NCI-H1105 treated with DMSO at 0.1 percent for 48 hours (cell line): ENCODE data around the gene KCNJ5.

Experiments
- DNase-seq: peaks from one replicate; lab custom pipeline; 2025; lab: John Stamatoyannopoulos, UW

The KCNJ5 gene

DNA sequence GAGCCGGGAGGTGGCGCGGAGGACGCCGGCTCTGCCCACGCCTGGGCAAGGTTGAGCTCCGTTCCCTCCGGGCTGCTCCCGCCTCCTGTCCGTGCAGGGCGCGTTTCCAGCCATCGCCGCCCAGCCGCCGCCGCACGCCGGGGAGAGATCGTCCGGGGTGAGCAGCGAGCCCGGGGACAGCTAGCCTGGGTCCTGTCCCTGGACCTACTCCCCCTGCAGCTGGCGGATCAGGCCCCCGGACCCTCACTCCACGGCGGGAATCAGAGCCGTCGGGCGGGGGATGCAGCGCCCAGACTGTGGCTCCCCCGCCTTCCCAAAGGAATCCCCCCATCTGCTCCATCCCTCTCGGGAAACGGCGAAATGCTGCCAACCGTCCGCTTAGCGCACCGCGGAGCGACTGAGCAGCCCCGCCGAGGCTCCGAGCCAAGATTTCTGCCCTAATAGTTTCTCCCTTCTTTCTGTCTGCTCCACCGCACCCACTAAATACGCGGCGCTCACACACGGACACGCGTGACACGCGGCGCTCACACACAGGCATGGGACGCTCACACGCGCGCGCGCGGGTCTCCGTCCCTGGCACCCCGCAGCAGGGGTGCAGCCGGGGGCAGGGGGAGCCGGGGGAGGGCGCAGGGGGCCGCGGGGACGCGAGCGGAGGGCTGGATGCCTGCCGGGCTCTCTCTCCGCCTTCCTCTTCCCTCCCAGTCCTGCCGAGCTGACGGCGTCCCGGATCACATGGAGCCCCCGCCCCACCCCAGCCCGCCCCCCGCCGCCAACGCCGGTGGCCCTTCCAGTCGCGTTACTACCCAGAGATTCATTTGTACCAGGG lies at the start of gene KCNJ5:
TSS of gene KCNJ5 (plus strand) at position 814 of the 826 bp plus-strand sequence. CDS start 19,918 bp downstream, outside the sequence.
- peak; percentile 80 for DNase-seq

DNA sequence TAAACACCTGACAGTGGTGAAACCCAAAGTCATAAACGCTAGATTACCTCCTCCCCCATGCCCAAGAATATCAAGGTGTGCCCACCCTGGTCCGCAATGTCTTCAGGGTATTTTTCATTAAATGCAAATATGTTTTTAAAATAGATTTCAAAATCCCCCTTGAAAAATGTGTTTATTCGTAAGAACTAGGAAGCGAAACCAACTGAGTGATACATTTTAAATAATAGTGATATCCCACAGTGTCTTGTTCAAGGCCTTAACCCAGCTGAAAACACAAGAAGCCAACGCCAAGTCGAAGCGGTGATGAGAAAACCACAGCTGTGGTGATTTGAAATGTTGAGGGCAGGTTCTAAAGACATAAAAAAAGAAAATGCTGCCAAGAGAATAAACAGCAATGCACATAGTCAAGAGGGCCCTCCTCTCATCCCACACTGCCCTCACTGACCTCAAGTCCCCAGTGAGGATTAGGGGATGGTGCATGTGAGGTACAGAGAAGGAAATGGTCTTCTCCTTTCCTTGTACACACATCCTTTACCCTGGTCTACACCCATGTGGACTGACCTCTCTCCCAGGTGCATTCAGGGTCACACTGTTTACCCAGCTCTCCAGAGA lies 49.6 kb upstream of the KCNJ5 start:
- no peak for DNase-seq

DNA sequence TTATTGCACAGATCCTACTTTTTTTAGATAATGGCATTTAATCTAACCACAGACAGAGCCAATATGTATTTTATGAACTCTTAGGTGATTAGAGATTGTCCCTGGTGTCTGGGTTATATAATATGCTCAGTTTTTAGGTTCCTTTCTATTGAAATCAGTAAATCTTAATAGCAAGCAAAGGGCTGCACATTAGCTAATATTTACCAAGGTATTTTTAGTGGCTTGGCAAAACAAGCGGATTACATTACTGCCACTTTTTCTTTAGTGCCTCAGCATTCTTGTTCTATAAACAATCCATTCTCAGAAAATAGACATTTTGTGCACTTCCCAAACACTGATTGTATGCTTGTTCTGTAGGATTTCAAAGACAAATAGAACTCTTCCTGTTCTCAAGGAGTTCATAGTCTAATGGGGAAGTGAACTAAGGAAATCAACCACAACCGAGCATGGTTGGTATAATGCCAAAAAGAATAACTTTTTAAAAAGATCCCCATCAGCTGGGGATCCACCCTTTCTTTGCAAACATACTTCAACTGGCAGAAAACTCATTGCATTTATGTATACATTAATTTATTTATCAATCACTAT lies 47.9 kb upstream of the KCNJ5 start:
- DNase-seq, result no peak

DNA sequence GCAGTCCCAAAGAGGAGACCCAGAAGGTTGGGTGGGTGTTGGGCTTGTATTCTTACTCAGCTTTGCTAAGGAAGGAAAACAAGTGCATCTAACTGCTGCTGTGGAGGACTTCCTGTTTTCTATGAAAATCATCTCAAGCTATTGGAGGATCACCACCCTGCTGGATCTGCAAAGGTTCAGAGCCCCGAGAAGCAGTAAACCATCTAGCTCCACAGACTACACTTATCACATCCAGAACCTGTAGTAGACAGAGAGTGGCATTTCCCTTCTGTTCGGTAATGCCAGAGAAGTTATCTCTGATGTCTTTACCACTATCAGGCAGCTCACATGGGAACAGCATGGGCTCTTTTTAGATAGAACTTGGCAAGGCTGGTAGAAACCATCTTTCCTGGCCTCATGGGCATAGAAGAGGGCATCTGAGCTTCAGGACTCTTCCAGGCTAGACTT lies 45.8 kb upstream of the KCNJ5 start:
- no peak for DNase-seq

DNA sequence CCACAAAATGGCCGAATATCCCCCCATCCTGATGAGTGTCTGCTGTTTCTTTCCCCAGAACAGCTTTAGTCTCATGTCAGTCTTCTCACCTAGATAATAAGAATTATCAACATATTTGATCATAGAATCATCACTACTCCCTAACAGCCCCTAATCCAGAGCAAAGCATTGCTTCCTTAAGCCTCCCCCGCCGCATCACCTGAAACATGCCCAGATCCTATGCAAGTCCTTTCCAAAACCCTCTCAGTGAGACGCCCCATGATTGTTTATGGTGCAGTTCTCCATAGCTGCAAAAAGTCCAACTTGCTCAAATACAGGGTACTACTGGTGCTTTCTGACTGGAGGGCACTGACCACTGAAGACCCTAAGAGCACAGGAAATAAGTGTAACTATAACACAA lies 44.2 kb upstream of the KCNJ5 start:
- no peak for DNase-seq

DNA sequence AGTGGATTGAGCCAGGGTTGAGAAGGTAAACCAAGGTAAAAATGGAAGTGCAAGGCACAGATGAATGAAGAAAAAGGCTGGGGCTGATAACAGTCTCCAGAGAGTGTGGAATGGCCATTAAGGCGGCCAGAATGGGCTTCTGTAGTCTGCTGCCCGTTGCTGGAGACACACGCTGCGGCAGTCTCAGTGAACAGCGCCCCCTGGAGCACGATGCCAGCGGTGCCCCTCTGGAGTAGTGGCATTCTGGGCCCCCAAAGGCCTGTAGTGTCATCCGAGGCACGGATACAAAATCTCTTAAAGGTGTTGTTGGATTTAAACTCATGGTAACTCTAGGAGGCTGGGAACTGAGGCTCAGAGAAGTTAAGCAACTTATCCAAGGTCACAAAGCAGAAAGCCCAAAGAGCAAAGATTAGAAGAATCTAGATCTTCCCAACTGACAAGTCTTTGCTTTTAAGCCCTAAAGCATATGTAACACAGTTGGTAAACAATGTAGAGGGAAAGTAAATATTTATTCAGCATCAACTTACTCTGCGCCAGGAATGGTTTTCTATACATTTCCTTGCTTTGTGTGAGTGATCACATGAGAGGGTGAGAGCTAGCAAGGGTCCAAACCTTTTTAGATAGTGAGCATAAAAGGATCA lies 42.2 kb upstream of the KCNJ5 start:
- no peak for DNase-seq

DNA sequence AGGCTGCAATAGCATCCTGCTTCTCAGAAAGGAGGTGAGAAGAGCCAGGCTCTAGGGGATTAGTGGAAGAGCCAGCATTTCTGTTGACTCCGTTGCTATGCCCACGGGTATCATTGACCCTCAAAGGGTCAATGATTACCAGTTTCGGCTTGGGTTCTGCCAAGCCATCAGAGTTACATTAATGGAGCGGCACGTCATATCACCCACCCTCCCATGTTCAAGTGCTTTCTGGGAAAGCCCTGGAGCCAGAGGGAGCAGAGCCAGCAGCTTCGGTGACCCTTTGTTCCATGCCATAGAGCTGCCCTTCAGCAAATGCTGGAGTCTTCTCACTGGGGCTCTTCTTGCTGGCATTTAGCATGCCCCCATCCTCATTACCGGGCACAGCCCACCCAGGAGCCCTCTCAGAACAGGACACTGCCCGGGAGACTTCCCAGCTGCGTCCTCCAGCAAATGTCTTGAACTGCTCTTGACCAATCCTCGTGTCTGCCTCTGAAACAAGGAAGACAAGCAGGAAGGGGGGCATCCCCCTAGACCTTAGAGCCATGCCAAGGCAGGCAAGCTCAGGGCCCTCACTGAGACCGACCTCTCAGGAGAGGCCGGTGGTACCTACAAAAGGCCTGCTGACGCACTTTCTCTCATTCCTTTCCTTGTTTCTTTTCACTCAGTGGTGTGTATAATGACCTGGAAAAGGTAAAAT lies 38.7 kb upstream of the KCNJ5 start:
- no peak for DNase-seq

DNA sequence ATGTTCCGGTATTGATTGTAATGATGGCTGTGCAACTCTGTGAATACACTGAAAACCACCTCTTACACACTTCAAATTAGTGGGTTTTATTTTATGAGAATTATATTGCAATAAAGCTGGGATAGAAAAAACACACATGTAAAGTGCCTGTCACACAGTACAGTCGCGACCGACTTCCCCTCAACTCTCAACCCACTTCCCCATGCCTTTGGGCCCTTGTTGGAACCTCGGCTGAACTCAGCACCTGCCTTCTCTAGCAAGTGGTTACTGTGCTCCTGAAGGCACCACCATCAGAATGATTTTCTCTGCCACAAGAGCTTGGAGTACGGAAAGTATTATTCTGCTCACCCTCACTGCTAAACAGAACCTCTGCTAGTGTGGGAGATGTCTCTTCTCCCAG lies 37.6 kb upstream of the KCNJ5 start:
- DNase-seq, result no peak

DNA sequence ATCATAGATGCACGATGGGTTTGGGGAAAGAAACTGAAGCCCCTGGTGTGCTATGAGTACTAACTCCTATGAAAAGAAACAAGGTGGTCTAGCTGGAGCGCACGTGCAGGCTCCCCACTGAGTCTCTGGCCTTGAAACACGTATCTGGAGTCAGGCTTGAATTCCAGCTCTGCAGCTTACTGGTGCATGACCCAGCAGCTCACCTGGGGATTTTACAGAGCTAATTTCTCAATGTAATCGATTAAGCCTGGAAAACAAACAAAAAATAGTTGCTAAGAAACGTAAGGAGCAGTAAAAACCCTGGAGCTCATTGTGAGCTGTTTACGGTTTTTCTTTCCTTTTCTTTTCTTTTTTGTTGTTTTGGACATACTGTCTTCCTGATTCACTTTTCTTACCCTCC lies 36.3 kb upstream of the KCNJ5 start:
- no peak for DNase-seq

DNA sequence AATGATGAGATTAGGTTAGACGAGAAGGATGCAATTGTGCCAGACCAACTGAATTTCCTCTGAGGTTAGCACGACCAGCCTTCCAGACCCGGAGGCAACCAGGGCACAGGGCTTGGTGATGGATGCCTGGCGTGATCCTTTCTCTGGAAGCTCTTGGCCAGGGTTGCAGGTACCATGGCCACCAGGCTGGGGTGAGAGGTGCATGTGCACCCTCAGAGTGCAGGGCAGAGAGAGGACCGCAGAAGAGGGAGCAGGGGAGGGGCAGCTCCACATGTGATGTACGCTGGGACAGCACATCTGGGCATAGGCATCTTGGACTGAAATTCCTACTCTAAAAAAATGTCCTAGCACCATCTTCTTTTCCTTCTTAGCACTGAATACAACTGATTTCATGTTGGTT lies 34.9 kb upstream of the KCNJ5 start:
- no peak for DNase-seq

DNA sequence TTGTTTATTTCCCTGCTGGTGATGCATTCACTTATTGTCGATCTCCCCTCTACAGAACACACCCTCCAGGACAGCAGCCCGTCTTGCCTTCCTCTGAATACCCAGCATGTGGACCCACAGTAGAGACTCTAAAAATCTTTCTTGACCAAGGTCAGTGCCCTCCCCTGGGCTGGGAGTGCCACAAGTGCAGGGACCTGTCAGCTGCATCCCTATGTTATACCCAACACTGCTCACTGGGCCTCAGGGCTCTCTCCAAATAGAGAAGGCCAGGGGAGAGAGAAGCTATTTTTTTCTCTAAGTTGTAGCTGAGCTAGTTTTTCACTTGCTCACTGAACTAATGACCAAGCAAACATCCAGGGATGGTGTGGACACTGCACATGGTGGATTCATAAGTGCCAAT lies 33.8 kb upstream of the KCNJ5 start:
- no peak for DNase-seq

DNA sequence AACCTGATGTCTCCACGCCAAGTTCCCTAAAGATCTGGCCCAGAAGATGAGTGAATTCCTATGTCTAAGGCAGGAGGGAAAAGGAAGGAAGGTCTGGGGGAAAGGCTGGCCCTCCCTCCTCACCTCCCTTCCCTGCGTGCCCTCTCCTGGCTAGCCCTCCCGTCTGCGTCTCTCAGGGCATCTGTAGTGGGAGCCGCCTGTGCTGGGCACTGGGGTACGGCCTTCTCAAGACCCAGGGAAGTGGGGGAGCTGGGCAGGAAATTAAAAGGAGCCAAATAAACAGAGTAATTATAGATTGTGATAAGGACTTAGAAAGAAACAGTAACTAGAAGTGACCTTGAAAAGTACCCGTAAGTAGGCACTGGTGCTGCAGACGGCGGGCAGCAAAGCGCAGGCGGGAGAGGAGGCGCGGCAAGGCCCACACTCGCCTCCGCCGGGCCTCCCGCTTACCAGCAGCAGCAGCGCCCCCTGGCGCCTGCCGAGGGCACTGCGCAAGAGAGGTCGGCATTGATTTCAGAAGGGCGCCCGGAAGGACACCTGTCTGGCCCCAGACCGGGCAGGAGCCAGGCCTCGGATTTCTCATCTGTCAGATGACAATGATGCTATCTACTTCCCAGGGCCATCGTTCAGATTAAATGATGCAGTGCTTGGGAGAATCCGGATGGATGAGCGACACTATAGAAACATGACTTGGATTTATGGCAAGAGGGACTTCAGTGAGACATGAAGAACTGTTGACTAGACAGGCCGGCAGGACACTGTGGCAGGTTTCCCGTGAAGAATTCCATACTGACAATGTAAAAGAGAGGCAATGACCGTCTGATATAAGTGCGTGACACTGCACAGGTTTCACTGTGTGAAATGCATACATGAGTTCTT lies 31.4 kb upstream of the KCNJ5 start:
- no peak for DNase-seq

DNA sequence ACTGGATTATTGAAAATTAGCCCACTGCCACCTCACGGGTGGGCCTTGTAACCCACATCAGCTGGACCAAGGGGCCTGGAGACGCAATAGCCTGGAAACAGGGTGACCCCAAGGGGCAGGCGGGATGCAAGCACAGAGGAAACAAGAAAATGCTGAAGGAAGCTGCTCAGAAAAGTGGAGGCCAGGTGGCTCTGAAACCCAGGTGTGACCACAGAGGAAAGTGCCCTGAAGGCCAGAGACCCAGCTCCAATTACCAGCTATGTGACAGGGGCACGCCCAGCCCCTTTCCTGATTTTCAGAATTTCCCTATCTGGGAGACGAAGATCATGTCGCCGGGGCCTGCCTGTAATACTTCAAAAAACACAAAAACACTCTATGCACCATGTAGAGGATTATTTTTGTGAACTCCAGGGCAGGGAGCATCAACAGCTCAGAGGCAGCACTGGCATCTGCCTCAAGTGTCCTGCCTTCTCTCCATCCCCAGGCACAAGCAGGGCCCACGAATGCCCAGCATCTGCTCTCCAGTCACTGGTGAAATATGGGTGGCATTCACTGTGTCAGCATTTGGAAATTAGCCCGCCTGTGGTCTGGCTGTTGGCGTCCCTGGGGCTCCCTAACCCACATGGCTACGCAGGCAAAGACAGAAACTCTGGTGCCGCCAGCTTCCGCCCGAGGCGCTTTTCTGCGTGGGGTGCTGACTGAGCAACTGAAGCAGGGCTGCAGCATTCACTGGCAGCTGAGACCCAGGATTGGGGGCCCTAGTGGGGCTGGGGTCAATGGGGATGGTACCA lies 30.4 kb upstream of the KCNJ5 start:
- no peak for DNase-seq

DNA sequence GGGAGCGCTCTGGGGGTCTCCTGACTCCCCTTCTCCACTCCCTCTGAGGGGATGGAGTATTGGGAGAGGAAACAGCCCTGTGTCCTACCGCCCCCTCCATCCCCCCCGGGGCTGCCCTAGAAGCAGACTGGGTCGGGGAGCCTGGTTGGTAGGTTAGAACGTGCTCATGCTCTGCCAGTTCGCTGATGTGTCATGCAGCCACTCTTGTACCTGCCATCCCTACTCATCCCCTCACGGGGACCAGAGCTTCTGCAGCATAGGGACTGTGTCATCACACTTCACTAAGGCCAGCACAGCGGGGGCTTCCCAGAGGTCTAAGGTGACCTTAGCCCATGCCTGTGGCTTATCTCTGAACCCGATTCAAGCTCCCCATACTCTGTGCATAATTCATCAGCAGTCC lies 28.8 kb upstream of the KCNJ5 start:
- DNase-seq, result no peak

DNA sequence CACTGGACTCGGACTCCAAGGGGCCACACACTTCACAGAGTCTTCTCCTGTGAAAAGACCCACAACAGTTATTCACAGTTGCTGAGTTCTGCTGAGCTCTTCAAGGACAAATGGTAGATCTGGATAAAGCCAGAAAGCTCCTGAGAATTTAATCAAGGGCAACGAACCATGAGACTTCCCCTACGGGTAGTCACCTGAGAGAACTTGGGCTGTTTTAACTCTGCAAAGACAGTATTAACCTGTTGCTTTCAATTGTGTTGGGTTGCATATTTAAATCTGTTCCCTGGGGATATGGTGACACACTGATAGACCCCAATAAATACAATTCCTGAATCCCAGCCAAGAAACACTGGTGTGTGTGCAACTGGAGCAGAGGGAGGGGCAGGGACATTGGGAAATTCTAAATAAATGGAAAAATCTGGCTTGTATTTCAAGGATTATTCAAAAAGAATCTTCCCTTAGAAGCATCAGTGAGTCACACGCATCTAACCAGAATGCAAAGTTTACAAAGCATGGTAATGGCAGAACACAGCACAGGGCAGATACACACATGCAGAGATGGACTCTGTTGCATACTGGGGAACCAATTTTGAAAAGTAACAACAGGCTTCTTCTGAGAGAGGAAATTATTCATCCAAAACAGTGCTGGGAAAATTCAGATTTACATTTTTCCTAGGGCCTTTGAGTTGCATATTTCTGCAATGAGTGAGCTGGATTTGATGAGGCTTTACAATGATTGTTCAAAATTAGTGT lies 28.1 kb upstream of the KCNJ5 start:
- peak; percentile 18 for DNase-seq

DNA sequence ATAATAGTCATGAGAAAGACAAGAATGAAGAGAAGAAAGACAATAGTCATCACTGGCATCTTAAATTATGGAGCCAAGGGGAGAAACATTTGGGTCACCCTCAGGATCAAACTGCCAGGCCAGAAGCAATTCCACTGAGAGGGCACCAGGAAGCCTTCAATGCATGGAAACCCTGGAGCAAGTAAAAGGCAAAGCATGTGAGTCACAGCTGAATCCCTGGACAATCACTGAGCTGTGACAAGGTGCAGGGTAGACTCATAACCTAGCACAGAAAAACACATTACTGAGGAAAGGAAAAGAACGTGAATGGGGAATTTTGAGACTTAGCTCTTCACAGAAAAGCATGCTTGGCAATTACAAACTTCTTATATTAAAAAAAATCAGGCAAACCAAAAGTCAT lies 25.7 kb upstream of the KCNJ5 start:
- DNase-seq, result no peak

DNA sequence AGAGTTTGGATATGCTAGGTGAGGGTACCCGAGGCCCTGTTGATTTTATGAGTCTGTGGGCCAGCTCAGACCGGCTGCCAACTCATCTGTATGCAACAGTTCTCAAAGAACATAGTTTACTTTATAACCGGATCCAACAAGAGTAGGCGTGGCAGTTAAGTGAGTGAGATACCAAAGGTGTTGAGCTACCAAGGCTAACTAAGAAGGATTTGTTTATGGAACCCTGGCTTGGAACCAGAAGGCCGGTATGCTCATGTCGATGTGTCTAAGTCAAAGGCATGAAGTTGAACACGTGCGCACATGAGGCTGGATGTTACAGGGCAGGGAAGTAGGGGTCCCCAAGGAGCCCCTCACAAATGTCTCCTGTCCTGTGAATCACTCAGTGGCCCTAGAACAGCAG lies 23.9 kb upstream of the KCNJ5 start, which contains the start of gene KCNJ1:
TSS of gene KCNJ1 (minus strand) at position 20 of the 400 bp plus-strand sequence. CDS start 27,053 bp downstream, outside the sequence.
- no peak for DNase-seq

DNA sequence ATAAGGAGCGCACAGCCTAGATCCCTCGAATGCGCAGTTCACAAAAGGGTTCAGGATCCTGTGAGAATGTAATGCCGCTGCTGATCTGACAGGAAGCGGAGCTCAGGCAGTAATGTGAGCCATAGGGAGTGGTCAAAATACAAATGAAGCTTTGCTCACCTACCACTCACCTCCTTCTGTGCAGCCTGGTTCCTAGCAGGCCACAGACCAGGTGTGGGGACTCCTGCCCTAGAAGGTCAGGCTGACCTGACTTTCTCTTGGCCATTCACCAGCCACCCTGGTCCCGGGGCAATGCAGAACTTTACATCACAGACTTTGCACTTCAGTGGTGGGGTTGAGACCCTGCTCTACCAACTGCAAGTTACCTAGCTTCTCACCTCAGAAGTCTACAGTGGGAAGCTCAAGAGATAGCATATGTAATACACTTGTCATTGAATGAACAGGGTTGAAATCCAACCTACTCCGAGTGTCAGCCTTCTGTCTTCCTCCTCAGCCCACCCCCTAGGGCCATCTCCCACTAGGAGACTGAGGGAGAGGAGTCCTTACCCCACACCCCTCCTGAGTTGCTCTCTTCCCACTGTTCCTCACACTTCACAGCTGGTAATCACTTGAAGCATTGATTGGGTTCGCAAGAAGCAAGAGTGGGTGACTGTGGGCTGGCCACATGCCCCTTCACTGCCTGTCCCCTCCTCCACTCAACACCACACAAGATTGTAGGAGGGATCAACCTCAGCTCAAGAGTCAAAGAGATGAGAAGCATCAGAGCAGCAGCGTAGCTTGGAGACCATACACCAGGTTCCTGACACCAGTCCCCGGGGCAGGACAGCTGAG lies 22.1 kb upstream of the KCNJ5 start:
- no peak for DNase-seq
